NB4 (cell line): ENCODE results near the gene C2CD2.

Source experiments
- MYC ChIP-seq: IDR thresholded peaks from 2 replicates; pipeline ENCODE4 v1.6.1; 2011; ENCODE audit warnings: low read depth, low read length
- POLR2A ChIP-seq: IDR thresholded peaks from 2 replicates; pipeline ENCODE4 v1.6.1; 2011; ENCODE audit warnings: mild to moderate bottlenecking; ENCODE audit not compliant: insufficient read length; ENCODE audit errors: extremely low read depth
- TF ChIP-seq, protein P1 (sequence below): IDR thresholded peaks from one replicate; pipeline ENCODE4 v1.5.1; 2012; ENCODE audit warnings: low read depth, low read length
- TF ChIP-seq, protein P2 (sequence below): IDR thresholded peaks from 2 replicates; pipeline ENCODE4 v1.6.1; 2011; ENCODE audit warnings: low read depth, low read length

DNA sequence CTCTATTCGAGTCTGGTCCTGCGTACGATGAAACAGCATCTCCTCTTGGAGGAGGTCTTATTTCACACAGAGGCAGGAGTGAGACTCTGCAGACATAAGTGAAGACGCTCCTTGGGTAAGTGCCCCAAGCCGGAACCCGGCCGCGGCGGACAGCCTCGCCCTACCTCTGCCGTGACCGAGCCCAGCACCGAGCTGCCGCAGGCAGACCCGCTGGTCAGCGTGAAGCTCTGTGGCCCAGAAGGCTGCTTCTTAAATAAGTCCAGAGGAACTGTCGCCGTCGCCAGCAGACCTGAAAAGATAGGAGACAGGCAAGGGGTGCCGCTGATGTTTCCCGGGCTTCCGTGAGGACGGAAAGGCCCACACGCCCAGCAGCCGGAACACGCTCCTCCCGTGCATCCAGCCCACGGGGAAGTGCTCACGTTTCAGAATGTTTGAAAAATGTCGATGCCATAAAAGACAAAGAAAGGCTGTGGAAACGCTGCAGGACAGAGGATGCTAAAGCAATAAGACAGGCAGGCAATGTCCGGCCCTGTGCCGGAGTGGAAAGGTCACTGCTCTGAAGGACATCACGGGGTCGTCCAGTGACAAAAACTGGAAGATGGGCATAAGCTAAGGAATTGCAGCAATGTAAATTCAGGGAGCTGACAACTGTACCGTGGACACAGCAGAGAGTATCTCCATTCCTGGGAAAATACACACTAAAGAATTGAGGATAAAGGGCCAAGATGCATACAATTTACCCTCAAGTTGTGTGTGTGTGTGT lies 46.1 kb downstream of the C2CD2 start:
- no peak for TF ChIP-seq POLR2A
- TF ChIP-seq, protein P1, sequence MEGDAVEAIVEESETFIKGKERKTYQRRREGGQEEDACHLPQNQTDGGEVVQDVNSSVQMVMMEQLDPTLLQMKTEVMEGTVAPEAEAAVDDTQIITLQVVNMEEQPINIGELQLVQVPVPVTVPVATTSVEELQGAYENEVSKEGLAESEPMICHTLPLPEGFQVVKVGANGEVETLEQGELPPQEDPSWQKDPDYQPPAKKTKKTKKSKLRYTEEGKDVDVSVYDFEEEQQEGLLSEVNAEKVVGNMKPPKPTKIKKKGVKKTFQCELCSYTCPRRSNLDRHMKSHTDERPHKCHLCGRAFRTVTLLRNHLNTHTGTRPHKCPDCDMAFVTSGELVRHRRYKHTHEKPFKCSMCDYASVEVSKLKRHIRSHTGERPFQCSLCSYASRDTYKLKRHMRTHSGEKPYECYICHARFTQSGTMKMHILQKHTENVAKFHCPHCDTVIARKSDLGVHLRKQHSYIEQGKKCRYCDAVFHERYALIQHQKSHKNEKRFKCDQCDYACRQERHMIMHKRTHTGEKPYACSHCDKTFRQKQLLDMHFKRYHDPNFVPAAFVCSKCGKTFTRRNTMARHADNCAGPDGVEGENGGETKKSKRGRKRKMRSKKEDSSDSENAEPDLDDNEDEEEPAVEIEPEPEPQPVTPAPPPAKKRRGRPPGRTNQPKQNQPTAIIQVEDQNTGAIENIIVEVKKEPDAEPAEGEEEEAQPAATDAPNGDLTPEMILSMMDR, result no peak
- TF ChIP-seq MYC, result no peak
- TF ChIP-seq, protein P2, sequence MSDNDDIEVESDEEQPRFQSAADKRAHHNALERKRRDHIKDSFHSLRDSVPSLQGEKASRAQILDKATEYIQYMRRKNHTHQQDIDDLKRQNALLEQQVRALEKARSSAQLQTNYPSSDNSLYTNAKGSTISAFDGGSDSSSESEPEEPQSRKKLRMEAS, result no peak
